Measurements from ENCODE around the gene LYL1. TPM values are rescaled to one million over a fixed set of nuclear protein-coding genes. Genes with fewer than 3 reads are reported as not detected.

LYL1 gene
- total RNA-seq, 4 donors from 2014 or later: 21.1 to 43.5 (median 25.8) TPM

DNA sequence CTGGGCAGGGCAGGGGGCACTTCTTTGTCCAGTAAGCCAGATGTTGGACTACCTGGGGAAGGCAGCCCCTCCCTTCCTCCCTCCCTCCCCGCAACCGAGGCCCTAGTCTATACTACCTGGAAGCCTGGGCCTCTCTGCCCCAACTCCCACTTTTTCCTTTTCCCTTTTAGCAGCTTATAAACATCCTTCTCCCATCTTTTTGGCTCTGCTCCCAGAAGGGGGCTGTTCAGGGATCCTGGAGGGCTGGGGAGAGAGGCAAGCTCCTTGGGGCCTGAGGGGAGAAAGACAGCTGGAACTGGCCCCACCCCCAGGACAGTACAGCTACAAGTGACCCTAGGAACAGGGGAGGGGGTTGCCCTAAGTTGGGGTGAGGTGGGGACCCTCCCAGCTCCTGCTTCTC lies 44.9 kb downstream of the LYL1 start:
- H3K36me3 ChIP-seq: no peaks in the 10 kb centered on the region
- peak overlapping the region; percentile 93 to 100 (median 96) for H3K27ac ChIP-seq
- 46 to 50% methylated on average over 2 of the region's 2 CpGs for WGBS, 2 donors
- H3K4me3 ChIP-seq: no peak overlapping the region
- H3K9me3 ChIP-seq: no peaks in the 10 kb centered on the region
- H3K4me1 ChIP-seq: peaks cover 17 to 100% (median 94%) of the 10 kb centered on the region in 4 donors
- no peak for DNase-seq (ENCODE audit: low spot score in 2 of 2)
- TF ChIP-seq POLR2A (IDR thresholded peaks at IDR 0.05) (no peak), EP300 (IDR thresholded peaks at IDR 0.05) (no peak), CTCF (IDR thresholded peaks at IDR 0.05) (no peak)
- no peaks in the 10 kb centered on the region for H3K27me3 ChIP-seq

DNA sequence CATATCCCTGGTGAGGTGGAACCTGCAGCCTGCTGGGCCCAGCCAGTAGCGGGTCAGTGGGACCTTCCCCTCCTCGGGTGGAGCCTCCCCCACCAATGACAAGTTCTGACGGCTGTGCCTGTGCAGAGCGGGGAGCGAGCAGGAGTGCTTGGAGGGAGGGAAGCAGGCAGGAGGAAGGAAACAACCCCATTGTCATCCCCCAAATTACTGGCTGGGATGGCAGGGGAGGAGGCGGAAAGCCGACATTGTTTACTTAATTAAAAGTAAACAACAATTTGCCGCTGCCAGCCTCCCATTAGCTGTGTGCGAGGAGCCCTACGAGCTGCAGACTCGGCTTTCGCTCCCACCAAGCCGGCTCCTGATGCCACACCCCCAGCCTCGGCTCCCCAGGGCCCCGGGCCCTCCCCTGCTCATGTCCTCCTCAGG lies 45.5 kb downstream of the LYL1 start:
- H3K27ac ChIP-seq: peak overlapping the region; percentile 93 to 100 (median 96)
- no peak for DNase-seq (ENCODE audit: low spot score in 2 of 2)
- no peaks in the 10 kb centered on the region for H3K27me3 ChIP-seq
- peaks cover 17 to 100% (median 95%) of the 10 kb centered on the region in 4 donors for H3K4me1 ChIP-seq
- WGBS, 2 donors: 19 to 28% methylated on average over 12 to 15 of the region's 15 CpGs
- no peaks in the 10 kb centered on the region for H3K9me3 ChIP-seq
- no peak overlapping the region for H3K4me3 ChIP-seq
- H3K36me3 ChIP-seq: no peaks in the 10 kb centered on the region
- TF ChIP-seq EP300 (IDR thresholded peaks at IDR 0.05) (peak in 1 of 2 donors; percentile 12), POLR2A (IDR thresholded peaks at IDR 0.05) (peak in 1 of 2 donors; percentile 16), CTCF (IDR thresholded peaks at IDR 0.05) (no peak)

DNA sequence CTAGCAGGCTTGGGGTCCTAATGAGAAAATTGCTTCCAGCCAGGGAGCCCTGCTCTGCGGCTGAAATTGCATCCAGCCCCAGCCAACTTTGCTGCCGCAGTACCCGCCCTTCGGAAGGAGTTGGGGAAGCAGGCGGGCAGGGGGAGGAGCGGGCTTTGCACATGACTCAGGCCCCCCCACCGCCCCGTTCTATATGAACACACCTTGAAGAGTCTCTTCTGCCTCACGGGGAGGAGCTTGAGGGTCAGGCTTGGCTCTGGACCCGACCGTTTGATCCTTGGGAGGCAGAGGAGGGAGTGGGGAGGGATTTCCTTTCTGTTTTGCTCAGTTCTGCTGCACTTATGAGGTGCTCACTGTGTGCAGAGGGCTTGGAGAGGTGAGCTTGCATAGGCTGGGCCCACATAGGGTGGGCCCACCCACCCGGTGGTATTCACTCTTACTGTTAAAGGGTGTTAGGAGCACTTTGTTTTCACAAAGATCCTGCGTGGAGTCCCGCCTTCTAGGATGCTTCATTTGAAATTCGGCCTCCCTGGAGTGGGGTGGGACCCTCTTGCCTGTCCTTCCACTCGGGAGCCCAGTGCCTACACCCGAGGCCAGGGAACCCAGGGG lies 46.5 kb downstream of the LYL1 start:
- no peaks in the 10 kb centered on the region for H3K36me3 ChIP-seq
- H3K27me3 ChIP-seq: no peaks in the 10 kb centered on the region
- peaks cover 25 to 100% (median 98%) of the 10 kb centered on the region in 4 donors for H3K4me1 ChIP-seq
- TF ChIP-seq CTCF (IDR thresholded peaks at IDR 0.05) (no peak), EP300 (IDR thresholded peaks at IDR 0.05) (peak in 1 of 2 donors; percentile 10)
- no peaks in the 10 kb centered on the region for H3K9me3 ChIP-seq
- peak in 1 of 2 donors; percentile 53 for DNase-seq (ENCODE audit: low spot score in 2 of 2)
- WGBS, 2 donors: 20 to 30% methylated on average over 17 of the region's 17 CpGs
- peak overlapping the region; percentile 93 to 100 (median 96) for H3K27ac ChIP-seq
- peak overlapping the region in 2 of 4 donors; percentile 19 to 34 for H3K4me3 ChIP-seq

GRCh38 chr19:13055213-13056051 lies 47.2 kb downstream of the LYL1 start:
- peak; percentile 73 to 83 for DNase-seq (ENCODE audit: low spot score in 2 of 2)
- TF ChIP-seq EP300 (IDR thresholded peaks at IDR 0.05): peak in 1 of 2 donors; percentile 90
- TF ChIP-seq POLR2A (IDR thresholded peaks at IDR 0.05): no peak
- TF ChIP-seq CTCF (IDR thresholded peaks at IDR 0.05): peak in 3 of 5 experiments; percentile 12 to 47 (median 27)
- Histone ChIP-seq H3K4me3 (peak overlapping the region in 2 of 4 donors; percentile 19 to 34), H3K4me1 (peaks cover 26 to 100% (median 95%) of the 10 kb centered on the region in 4 donors), H3K36me3 (no peaks in the 10 kb centered on the region), H3K27me3 (no peaks in the 10 kb centered on the region), H3K27ac (peak overlapping the region; percentile 93 to 100 (median 96)), H3K9me3 (no peaks in the 10 kb centered on the region)
- 28 to 36% methylated on average over 13 to 24 of the region's 29 CpGs for WGBS, 2 donors
